Measurements from ENCODE around the gene GDPD5.

DNA sequence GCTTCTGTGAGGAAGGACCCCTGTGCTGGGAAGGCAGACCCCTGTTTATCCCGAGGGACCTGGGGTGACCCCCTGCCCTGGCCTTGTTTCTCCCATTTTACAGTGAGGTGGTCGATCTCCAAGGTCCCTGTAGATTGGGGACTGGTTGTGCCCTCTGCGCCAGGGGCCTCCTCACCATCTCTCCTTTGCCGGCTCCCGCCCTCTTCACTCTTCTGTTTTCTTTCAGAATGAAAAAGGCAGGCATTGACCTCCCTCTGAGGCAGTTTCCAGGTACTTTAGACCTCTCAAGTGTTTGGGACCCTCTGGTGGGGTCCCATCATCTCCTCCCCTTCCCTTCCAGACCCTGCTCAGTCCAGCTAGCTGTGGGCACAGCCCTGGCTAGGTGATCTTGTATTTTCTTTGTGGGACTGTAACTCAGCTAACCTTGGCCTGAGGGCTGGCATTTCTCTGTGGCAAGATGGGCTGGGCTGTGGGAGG is 37.8 kb upstream of the GDPD5 start:
- TF ChIP-seq, protein P1, sequence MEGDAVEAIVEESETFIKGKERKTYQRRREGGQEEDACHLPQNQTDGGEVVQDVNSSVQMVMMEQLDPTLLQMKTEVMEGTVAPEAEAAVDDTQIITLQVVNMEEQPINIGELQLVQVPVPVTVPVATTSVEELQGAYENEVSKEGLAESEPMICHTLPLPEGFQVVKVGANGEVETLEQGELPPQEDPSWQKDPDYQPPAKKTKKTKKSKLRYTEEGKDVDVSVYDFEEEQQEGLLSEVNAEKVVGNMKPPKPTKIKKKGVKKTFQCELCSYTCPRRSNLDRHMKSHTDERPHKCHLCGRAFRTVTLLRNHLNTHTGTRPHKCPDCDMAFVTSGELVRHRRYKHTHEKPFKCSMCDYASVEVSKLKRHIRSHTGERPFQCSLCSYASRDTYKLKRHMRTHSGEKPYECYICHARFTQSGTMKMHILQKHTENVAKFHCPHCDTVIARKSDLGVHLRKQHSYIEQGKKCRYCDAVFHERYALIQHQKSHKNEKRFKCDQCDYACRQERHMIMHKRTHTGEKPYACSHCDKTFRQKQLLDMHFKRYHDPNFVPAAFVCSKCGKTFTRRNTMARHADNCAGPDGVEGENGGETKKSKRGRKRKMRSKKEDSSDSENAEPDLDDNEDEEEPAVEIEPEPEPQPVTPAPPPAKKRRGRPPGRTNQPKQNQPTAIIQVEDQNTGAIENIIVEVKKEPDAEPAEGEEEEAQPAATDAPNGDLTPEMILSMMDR (IDR thresholded peaks at IDR 0.05) = no peak
- TF ChIP-seq POLR2A (IDR thresholded peaks at IDR 0.05) = no peak

Measured in adrenal gland (tissue), 5 donors.